ENCODE data around the gene TEX261.

DNA sequence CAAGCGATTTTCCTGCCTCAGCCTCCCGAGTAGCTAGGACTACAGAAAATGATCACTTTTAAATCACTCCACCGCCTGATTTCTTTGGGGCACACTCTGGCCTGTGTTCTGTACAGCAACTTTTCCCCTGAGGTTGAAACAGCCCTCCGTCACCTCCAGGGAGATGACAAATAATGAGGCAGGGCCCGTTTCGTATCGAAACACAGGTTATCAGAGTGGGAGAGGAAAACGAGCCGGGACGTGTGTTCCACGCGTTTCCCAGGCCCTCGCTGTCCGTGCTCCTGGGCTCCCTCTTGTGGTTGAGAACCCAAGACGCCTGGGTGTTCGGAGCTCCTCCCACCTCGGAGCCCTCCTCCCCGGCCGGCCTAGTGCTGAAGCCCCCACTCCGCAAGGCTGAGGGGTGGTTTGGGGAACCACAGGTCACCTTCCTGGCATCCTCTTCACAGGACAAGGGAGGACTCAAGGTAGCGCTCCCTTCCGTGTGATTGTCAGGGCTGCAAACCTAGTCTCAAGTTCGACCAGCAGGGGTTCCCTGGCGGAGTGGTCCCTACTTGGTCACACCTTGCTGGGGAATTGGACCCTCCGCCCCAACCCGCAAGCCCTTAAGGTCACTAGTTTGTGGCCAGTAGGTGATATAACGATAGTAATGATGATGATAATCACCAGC is 46.2 kb downstream of the TEX261 start:
- TF ChIP-seq, protein P1, sequence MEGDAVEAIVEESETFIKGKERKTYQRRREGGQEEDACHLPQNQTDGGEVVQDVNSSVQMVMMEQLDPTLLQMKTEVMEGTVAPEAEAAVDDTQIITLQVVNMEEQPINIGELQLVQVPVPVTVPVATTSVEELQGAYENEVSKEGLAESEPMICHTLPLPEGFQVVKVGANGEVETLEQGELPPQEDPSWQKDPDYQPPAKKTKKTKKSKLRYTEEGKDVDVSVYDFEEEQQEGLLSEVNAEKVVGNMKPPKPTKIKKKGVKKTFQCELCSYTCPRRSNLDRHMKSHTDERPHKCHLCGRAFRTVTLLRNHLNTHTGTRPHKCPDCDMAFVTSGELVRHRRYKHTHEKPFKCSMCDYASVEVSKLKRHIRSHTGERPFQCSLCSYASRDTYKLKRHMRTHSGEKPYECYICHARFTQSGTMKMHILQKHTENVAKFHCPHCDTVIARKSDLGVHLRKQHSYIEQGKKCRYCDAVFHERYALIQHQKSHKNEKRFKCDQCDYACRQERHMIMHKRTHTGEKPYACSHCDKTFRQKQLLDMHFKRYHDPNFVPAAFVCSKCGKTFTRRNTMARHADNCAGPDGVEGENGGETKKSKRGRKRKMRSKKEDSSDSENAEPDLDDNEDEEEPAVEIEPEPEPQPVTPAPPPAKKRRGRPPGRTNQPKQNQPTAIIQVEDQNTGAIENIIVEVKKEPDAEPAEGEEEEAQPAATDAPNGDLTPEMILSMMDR (IDR thresholded peaks at IDR 0.05; ENCODE audit: insufficient read depth, low read length), result peak; percentile 74
- TF ChIP-seq GABPA (IDR thresholded peaks at IDR 0.05; ENCODE audit: low read depth), result no peak
- no peak for TF ChIP-seq POLR2AphosphoS5 (IDR thresholded peaks at IDR 0.05; ENCODE audit: low read depth)
- TF ChIP-seq, protein P2, sequence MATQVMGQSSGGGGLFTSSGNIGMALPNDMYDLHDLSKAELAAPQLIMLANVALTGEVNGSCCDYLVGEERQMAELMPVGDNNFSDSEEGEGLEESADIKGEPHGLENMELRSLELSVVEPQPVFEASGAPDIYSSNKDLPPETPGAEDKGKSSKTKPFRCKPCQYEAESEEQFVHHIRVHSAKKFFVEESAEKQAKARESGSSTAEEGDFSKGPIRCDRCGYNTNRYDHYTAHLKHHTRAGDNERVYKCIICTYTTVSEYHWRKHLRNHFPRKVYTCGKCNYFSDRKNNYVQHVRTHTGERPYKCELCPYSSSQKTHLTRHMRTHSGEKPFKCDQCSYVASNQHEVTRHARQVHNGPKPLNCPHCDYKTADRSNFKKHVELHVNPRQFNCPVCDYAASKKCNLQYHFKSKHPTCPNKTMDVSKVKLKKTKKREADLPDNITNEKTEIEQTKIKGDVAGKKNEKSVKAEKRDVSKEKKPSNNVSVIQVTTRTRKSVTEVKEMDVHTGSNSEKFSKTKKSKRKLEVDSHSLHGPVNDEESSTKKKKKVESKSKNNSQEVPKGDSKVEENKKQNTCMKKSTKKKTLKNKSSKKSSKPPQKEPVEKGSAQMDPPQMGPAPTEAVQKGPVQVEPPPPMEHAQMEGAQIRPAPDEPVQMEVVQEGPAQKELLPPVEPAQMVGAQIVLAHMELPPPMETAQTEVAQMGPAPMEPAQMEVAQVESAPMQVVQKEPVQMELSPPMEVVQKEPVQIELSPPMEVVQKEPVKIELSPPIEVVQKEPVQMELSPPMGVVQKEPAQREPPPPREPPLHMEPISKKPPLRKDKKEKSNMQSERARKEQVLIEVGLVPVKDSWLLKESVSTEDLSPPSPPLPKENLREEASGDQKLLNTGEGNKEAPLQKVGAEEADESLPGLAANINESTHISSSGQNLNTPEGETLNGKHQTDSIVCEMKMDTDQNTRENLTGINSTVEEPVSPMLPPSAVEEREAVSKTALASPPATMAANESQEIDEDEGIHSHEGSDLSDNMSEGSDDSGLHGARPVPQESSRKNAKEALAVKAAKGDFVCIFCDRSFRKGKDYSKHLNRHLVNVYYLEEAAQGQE (IDR thresholded peaks at IDR 0.05; ENCODE audit: insufficient replicate concordance, low read depth), result no peak
- TF ChIP-seq SPI1 (IDR thresholded peaks at IDR 0.05; ENCODE audit: borderline replicate concordance, low read depth), result no peak

Measured in HL-60 (cell line).